OCI-LY3 (cell line): ENCODE measurements around the gene SUPT3H.

Source experiments
- H2AFZ ChIP-seq: fragments of 200-600, 300-600 bp; shearing (Covaris generic); 2 replicates; pipeline ENCODE4 v1.6.0; 2014; ENCODE audit warnings: antibody characterized with exemption, low read depth, low read length
- H3K27ac ChIP-seq: fragments of 200-600, 300-600 bp; sonication (generic); 2 replicates; pipeline ENCODE4 v1.5.1; 2014; ENCODE audit warnings: mild to moderate bottlenecking, low read length, moderate library complexity, mixed read lengths
- H3K27me3 ChIP-seq: fragments of 200-600, 300-600 bp; sonication (generic); 2 replicates; pipeline ENCODE4 v1.6.1; 2014; ENCODE audit warnings: low read depth, low read length, mixed read lengths
- H3K36me3 ChIP-seq: fragments of 200-600, 300-600 bp; sonication (generic); replicated peaks from 2 replicates; pipeline ENCODE3; 2014; ENCODE audit warnings: low read depth, low read length, mixed read lengths
- H3K4me1 ChIP-seq: fragments of 300-600, 200-600 bp; sonication (generic); 2 replicates; pipeline ENCODE4 v1.6.1; 2014; ENCODE audit warnings: low read length, mixed read lengths
- H3K4me2 ChIP-seq: fragments of 200-600, 300-600 bp; sonication (generic); 2 replicates; pipeline ENCODE4 v1.6.1; 2014; ENCODE audit warnings: low read length, mixed read lengths
- H3K4me3 ChIP-seq: fragments of 300-600, 200-600 bp; sonication (generic); 2 replicates; pipeline ENCODE4 v1.5.1; 2014; ENCODE audit warnings: antibody characterized with exemption, mild to moderate bottlenecking, low read length, moderate library complexity
- H3K79me2 ChIP-seq: fragments of 300-600, 200-600 bp; shearing (Covaris generic); 2 replicates; pipeline ENCODE4 v1.6.1; 2014; ENCODE audit warnings: mild to moderate bottlenecking, low read length, mixed read lengths
- H3K9ac ChIP-seq: fragments of 300-600, 200-600 bp; shearing (Covaris generic); 2 replicates; pipeline ENCODE4 v1.6.0; 2014; ENCODE audit warnings: mild to moderate bottlenecking, low read length, moderate library complexity
- H3K9me3 ChIP-seq: fragments of 200-600, 300-600 bp; shearing (Covaris generic); 2 replicates; pipeline ENCODE4 v1.6.1; 2014; ENCODE audit warnings: low read length, mixed read lengths; ENCODE audit not compliant: insufficient read depth
- H4K20me1 ChIP-seq: fragments of 200-600, 300-600 bp; sonication (generic); 2 replicates; pipeline ENCODE4 v1.6.1; 2016; ENCODE audit warnings: low read length, mixed read lengths; ENCODE audit not compliant: insufficient read depth
- CTCF ChIP-seq: fragments of 200-600, 300-600 bp; sonication (generic); IDR thresholded peaks from 2 replicates; pipeline ENCODE4 v1.5.1; 2014; ENCODE audit warnings: antibody characterized with exemption, low read length, low read depth
- EZH2phosphoT487 ChIP-seq: fragments of 200-600 bp; shearing (Covaris generic); IDR thresholded peaks from 2 replicates; pipeline ENCODE4 v1.6.1; 2018; ENCODE audit warnings: antibody characterized with exemption, mixed run types, low read depth

The SUPT3H gene

GRCh38 chr6:45420909-45421708 lies 43.4 kb upstream of the SUPT3H start:
- TF ChIP-seq EZH2phosphoT487 = 0 out of 2 replicates have a peak, but pooled peaks have one; percentile 58
- TF ChIP-seq CTCF = no peak
- H3K36me3 ChIP-seq = no peaks in the 10 kb centered on the region
- H3K27ac ChIP-seq = no peak overlapping the region
- H3K9me3 ChIP-seq = no peaks in the 10 kb centered on the region
- peak overlapping the region; percentile 97 for H3K4me2 ChIP-seq
- no peaks in the 10 kb centered on the region for H3K79me2 ChIP-seq
- H4K20me1 ChIP-seq = no peaks in the 10 kb centered on the region; the same call in 1 of the 2 replicates
- H2AFZ ChIP-seq = peak overlapping the region; percentile 84
- peak overlapping the region; percentile 25; the same call in 1 of the 2 replicates for H3K9ac ChIP-seq
- H3K4me1 ChIP-seq = peaks cover 27% of the 10 kb centered on the region
- H3K4me3 ChIP-seq = peak overlapping the region; percentile 78
- H3K27me3 ChIP-seq = peaks cover 85% of the 10 kb centered on the region

- Histone ChIP-seq H3K9ac (no peak overlapping the region), H3K27me3 (peaks cover 82% of the 10 kb centered on the region), H3K79me2 (no peaks in the 10 kb centered on the region), H3K4me3 (peak overlapping the region; percentile 75), H2AFZ (no peak overlapping the region), H4K20me1 (no peaks in the 10 kb centered on the region; the same call in 1 of the 2 replicates), H3K27ac (no peak overlapping the region), H3K36me3 (no peaks in the 10 kb centered on the region), H3K9me3 (no peaks in the 10 kb centered on the region), H3K4me1 (peaks cover 36% of the 10 kb centered on the region), H3K4me2 (peak overlapping the region; percentile 94)
- TF ChIP-seq EZH2phosphoT487 (no peak), CTCF (no peak)
Observed at GRCh38 chr6:45420083-45420908, 42.6 kb upstream of the SUPT3H start.

GRCh38 chr6:45419571-45420082 lies 41.9 kb upstream of the SUPT3H start:
- Histone ChIP-seq H3K27ac (no peak overlapping the region), H3K9ac (no peak overlapping the region), H2AFZ (0 out of 2 replicates have a peak overlapping the region, but pooled peaks have one; percentile 36)

More at GRCh38 chr6:45419571-45420082, 41.9 kb upstream of the SUPT3H start:
- Histone ChIP-seq H3K4me3 (peak overlapping the region; percentile 75), H4K20me1 (no peaks in the 10 kb centered on the region; the same call in 1 of the 2 replicates), H3K4me2 (peak overlapping the region; percentile 94), H3K9me3 (no peaks in the 10 kb centered on the region), H3K79me2 (no peaks in the 10 kb centered on the region), H3K4me1 (peaks cover 40% of the 10 kb centered on the region), H3K36me3 (no peaks in the 10 kb centered on the region), H3K27me3 (peaks cover 82% of the 10 kb centered on the region)
- TF ChIP-seq EZH2phosphoT487 (no peak), CTCF (peak; percentile 66)
